Measurements from ENCODE around the gene UBXN4. TPM values are rescaled to one million over a fixed set of nuclear protein-coding genes. Genes with fewer than 3 reads are reported as not detected.
A peak's percentile ranks its signal among the peaks of the same experiment; 100 is the strongest.

UBXN4 gene
- total and polyA plus RNA-seq, 2 of the 13 experiments (the other 11 are each of a cell fraction or from before 2014, with no cell fraction given), result 74.2 to 104 TPM

DNA sequence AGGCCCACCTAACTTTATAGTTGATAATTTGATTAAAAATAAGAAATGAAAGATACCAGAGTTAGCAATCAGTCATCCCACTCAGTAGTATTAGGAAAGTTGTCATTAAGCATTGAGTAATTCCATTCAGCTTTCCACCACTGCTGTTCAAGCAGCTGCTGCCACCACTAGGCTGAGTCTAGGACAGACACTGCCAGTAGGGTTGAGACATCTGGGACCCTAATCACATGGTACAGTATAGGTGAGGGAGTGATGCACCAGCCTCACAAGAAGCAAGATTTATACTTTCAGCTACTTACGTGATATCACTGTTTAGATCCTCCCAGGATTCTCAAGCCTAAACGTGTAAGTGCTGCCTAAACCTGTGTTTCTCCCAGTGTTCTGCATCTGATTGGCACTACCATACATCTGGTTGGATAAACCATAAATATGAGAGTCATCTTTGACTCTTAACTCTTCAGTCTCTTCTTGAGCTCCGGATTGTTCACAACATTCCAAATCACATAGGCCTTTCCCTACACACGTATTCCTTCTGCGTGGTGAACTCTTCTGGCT is 3.2 kb downstream of the UBXN4 start:
- peaks cover 43% of the 10 kb centered on the region for H4K20me1 ChIP-seq (ENCODE audit: insufficient read depth, low read length)
- ATAC-seq (peak; percentile 32), FAIRE-seq (peak; percentile 95), DNase-seq (ENCODE audit: low spot score) (peak; percentile 70)
- H3K9ac ChIP-seq (ENCODE audit: insufficient read depth, low read depth, low read length), result 0 out of 2 replicates have a peak overlapping the region, but pooled peaks have one; percentile 13
- H3K9me3 ChIP-seq (ENCODE audit: low read length), result no peaks in the 10 kb centered on the region
- H3K36me3 ChIP-seq (replicated peaks in 1 of 2; ENCODE audit: control insufficient read depth in 1 of 2, insufficient read depth in 2 of 2, low read length in 2 of 2), result peaks cover 5 to 46% of the 10 kb centered on the region in 2 experiments
- 90% methylated on average over 5 of the region's 5 CpGs for WGBS (ENCODE audit: low lambda C conversion rate)
- peaks cover 60% of the 10 kb centered on the region for H3K79me2 ChIP-seq (ENCODE audit: insufficient read depth, low read length)
- no peaks in the 10 kb centered on the region; a peak in 1 of 5 replicates for H3K27me3 ChIP-seq (ENCODE audit: control insufficient read depth in 1 of 2, insufficient read depth in 2 of 2, low read length in 2 of 2)
- H3K27ac ChIP-seq (ENCODE audit: extremely low read length, insufficient read depth, low read length), result peak overlapping the region; percentile 93
- H3K4me1 ChIP-seq (ENCODE audit: insufficient read depth, low read length), result peaks cover 28% of the 10 kb centered on the region
- no peak overlapping the region; a peak in 1 of 6 replicates for H3K4me3 ChIP-seq (replicated peaks in 1 of 3; ENCODE audit: insufficient read depth in 1 of 3, low read depth in 2 of 3, low read length in 3 of 3)
- ChIA-PET CTCF (ENCODE audit: low intra/inter-chr PET ratio, low total read pairs) (no interaction called here), POLR2A (no interaction called here)
- H2AFZ ChIP-seq (ENCODE audit: low read length), result no peak overlapping the region
- BruUV-seq (replicated peaks), result no TSS peak
- in situ Hi-C loops (cut with HindIII; ENCODE audit: extremely low pct_ligation_motif_present, low pct_unique_long_range_greater_than_20kb) (no loop called here), intact Hi-C loops (cut with micrococcal nuclease; ENCODE audit: unreplicated experiment) (no loop called here)
- peak overlapping the region; percentile 83 for H3K4me2 ChIP-seq (ENCODE audit: low read depth, low read length)
- TF ChIP-seq TGIF2 (CRISPR knock-in tag; IDR thresholded peaks at IDR 0.05) (0 out of 2 replicates have a peak, but pooled peaks have one; percentile 53), TAF1 (CRISPR knock-in tag; IDR thresholded peaks at IDR 0.05) (no peak), ZFP37 (CRISPR knock-in tag; IDR thresholded peaks at IDR 0.05; ENCODE audit: borderline replicate concordance) (no peak), ZNF572 (CRISPR knock-in tag; IDR thresholded peaks at IDR 0.05) (no peak), ZNF496 (CRISPR knock-in tag; IDR thresholded peaks at IDR 0.05; ENCODE audit: insufficient replicate concordance) (no peak), ZNF629 (CRISPR knock-in tag; conservative IDR thresholded peaks at IDR 0.05) (no peak)
- TF ChIP-seq, protein P1, sequence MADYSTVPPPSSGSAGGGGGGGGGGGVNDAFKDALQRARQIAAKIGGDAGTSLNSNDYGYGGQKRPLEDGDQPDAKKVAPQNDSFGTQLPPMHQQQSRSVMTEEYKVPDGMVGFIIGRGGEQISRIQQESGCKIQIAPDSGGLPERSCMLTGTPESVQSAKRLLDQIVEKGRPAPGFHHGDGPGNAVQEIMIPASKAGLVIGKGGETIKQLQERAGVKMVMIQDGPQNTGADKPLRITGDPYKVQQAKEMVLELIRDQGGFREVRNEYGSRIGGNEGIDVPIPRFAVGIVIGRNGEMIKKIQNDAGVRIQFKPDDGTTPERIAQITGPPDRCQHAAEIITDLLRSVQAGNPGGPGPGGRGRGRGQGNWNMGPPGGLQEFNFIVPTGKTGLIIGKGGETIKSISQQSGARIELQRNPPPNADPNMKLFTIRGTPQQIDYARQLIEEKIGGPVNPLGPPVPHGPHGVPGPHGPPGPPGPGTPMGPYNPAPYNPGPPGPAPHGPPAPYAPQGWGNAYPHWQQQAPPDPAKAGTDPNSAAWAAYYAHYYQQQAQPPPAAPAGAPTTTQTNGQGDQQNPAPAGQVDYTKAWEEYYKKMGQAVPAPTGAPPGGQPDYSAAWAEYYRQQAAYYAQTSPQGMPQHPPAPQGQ (CRISPR knock-in tag; IDR thresholded peaks at IDR 0.05; ENCODE audit: borderline replicate concordance), result 0 out of 2 replicates have a peak, but pooled peaks have one; percentile 52
- TF ChIP-seq, protein P2, sequence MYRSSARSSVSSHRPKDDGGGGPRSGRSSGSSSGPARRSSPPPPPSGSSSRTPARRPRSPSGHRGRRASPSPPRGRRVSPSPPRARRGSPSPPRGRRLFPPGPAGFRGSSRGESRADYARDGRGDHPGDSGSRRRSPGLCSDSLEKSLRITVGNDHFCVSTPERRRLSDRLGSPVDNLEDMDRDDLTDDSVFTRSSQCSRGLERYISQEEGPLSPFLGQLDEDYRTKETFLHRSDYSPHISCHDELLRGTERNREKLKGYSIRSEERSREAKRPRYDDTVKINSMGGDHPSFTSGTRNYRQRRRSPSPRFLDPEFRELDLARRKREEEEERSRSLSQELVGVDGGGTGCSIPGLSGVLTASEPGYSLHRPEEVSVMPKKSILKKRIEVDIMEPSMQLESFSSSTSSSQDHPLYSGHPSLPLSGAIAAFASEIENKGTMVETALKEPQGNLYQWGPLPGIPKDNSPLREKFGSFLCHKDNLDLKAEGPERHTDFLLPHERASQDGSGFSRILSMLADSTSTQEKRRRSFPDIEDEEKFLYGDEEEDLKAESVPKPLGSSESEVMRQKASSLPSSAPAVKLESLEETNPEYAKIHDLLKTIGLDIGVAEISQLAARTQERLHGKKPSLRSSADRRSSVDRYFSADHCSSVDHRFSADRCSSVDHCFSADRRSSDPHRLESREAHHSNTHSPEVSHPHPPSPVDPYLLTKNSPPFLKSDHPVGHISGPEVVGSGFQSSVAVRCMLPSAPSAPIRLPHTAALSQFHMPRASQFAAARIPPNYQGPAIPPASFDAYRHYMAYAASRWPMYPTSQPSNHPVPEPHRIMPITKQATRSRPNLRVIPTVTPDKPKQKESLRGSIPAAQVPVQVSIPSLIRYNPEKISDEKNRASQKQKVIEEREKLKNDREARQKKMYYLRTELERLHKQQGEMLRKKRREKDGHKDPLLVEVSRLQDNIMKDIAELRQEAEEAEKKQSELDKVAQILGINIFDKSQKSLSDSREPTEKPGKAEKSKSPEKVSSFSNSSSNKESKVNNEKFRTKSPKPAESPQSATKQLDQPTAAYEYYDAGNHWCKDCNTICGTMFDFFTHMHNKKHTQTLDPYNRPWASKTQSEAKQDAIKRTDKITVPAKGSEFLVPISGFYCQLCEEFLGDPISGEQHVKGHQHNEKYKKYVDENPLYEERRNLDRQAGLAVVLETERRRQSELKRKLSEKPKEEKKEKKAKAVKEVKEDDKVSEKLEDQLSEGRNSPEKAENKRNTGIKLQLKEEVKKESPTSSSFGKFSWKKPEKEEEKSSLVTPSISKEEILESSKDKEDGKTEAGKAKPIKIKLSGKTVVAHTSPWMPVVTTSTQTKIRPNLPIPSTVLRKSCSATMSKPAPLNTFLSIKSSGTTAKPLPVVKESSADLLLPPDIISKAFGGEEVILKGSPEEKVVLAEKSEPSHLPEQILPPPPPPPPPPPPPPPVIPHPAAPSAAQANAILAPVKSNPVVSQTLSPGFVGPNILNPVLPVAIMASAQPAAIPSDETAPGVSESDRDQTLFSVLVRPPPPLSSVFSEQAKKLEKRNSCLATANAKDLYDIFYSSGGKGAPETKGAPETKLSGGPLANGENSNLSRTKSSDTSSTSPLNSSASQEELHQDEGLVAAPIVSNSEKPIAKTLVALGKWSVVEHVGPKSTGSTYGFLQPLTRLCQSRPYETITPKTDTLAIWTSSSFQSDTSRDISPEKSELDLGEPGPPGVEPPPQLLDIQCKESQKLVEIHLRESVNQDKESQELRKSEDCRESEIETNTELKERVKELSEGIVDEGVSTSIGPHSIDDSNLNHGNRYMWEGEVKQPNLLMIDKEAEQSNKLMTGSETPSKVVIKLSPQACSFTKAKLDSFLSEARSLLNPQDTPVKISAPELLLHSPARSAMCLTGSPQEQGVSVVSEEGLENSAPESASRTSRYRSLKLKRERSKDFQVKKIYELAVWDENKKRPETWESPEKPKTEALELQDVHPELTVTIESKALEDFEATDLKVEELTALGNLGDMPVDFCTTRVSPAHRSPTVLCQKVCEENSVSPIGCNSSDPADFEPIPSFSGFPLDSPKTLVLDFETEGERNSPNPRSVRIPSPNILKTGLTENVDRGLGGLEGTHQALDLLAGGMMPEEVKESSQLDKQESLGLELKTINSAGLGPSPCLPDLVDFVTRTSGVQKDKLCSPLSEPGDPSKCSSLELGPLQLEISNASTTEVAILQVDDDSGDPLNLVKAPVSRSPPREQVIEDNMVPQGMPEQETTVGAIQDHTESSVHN (CRISPR knock-in tag; IDR thresholded peaks at IDR 0.05), result no peak
- TF ChIP-seq, protein P3, sequence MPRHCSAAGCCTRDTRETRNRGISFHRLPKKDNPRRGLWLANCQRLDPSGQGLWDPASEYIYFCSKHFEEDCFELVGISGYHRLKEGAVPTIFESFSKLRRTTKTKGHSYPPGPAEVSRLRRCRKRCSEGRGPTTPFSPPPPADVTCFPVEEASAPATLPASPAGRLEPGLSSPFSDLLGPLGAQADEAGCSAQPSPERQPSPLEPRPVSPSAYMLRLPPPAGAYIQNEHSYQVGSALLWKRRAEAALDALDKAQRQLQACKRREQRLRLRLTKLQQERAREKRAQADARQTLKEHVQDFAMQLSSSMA (CRISPR knock-in tag; IDR thresholded peaks at IDR 0.05), result 0 out of 2 replicates have a peak, but pooled peaks have one; percentile 52
- TF ChIP-seq, protein P4, sequence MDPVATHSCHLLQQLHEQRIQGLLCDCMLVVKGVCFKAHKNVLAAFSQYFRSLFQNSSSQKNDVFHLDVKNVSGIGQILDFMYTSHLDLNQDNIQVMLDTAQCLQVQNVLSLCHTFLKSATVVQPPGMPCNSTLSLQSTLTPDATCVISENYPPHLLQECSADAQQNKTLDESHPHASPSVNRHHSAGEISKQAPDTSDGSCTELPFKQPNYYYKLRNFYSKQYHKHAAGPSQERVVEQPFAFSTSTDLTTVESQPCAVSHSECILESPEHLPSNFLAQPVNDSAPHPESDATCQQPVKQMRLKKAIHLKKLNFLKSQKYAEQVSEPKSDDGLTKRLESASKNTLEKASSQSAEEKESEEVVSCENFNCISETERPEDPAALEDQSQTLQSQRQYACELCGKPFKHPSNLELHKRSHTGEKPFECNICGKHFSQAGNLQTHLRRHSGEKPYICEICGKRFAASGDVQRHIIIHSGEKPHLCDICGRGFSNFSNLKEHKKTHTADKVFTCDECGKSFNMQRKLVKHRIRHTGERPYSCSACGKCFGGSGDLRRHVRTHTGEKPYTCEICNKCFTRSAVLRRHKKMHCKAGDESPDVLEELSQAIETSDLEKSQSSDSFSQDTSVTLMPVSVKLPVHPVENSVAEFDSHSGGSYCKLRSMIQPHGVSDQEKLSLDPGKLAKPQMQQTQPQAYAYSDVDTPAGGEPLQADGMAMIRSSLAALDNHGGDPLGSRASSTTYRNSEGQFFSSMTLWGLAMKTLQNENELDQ (CRISPR knock-in tag; IDR thresholded peaks at IDR 0.05; ENCODE audit: borderline replicate concordance), result no peak

Data from HepG2 (cell line).